HCT116 (cell line): Measurements from ENCODE around the gene ACOXL. TPM values are rescaled to one million over a fixed set of nuclear protein-coding genes. Genes with fewer than 3 reads are reported as not detected.

Source experiments
- ATAC-seq: fragments of 200-7000 bp; cut with Tn5 transposase; 2 replicates; pipeline ENCODE4 v1.9.1; 2020; ENCODE audit warnings: mild to moderate bottlenecking, moderate library complexity
- BruUV-seq: library from RNA; stranded (reverse); fragments of 400-500 nt; replicated peaks from 2 replicates; lab custom pipeline; 2021; lab: Mats Ljungman, UMichigan
- CTCF ChIA-PET: fragments of 300-600 bp; sonication (Branson Sonifier 250); formaldehyde crosslinking; loops from one replicate; lab custom pipeline; 2021; ENCODE audit warnings: antibody characterized with exemption; lab: Charles Lee
- POLR2A ChIA-PET: fragments of 300-600, 350-600 bp; sonication (Branson Sonifier 250); formaldehyde crosslinking; loops from one replicate; lab custom pipeline; 2021; ENCODE audit warnings: antibody characterized with exemption; lab: Charles Lee
- RAD21 ChIA-PET, 2 experiments: fragments of 300-600 bp; sonication (Branson Sonifier 250); formaldehyde crosslinking; loops; one replicate each; lab custom pipeline; 2023; ENCODE audit warnings: low total read pairs in 2 of 2; ENCODE audit not compliant: uncharacterized antibody in 2 of 2, unreplicated experiment in 2 of 2, low non-redundant PET in 1 of 2; lab: Charles Lee
- DNase-seq: peaks from one replicate; pipeline ENCODE4 v3.0.0-alpha.2; 2010; ENCODE audit warnings: low read depth, low spot score
- H2AFZ ChIP-seq: fragments of 200-600 bp; shearing (Covaris generic), sonication (generic); 2 replicates; pipeline ENCODE4 v1.6.1; 2017; ENCODE audit warnings: low read depth, mixed run types, mixed read lengths, antibody characterized with exemption, low read length; ENCODE audit not compliant: poor library complexity, severe bottlenecking
- H3K27ac ChIP-seq: 2 replicates; pipeline ENCODE4 v1.5.1; 2012; ENCODE audit warnings: low read depth, low read length
- H3K27me3 ChIP-seq: fragments of 200-600 bp; sonication (generic); 2 replicates; pipeline ENCODE4 v1.6.1; 2016; ENCODE audit warnings: mixed run types, low read length, mixed read lengths; ENCODE audit not compliant: insufficient read depth
- H3K36me3 ChIP-seq, 2 experiments: fragments of 200-500 bp in 1 of 2; fragments of 200-600 bp in 1 of 2; sonication (Bioruptor generic) in 1 of 2; sonication (generic) in 1 of 2; 2 replicates each; pipeline versions ENCODE4 v1.5.1 to v1.6.1; 2014 to 2016; ENCODE audit warnings: low read length in 2 of 2, inconsistent platforms in 1 of 2, mixed read lengths in 1 of 2, mixed run types in 1 of 2; ENCODE audit not compliant: insufficient read depth in 2 of 2, control insufficient read depth in 1 of 2
- H3K4me1 ChIP-seq, 2 experiments: fragments of 200-600 bp in 1 of 2; sonication (generic) in 1 of 2; 2 replicates each; pipeline versions ENCODE4 v1.5.1 to v1.6.1; 2012 to 2017; ENCODE audit warnings: low read length in 2 of 2, inconsistent platforms in 1 of 2, mild to moderate bottlenecking in 1 of 2, mixed read lengths in 1 of 2, mixed run types in 1 of 2, moderate library complexity in 1 of 2; ENCODE audit not compliant: insufficient read depth in 2 of 2, control insufficient read depth in 1 of 2
- H3K4me2 ChIP-seq: fragments of 200-600 bp; sonication (generic); 2 replicates; pipeline ENCODE4 v1.6.1; 2017; ENCODE audit warnings: mixed run types, low read length, mixed read lengths
- H3K4me3 ChIP-seq, 2 experiments: fragments of 200-600 bp in 1 of 2; sonication (generic) in 1 of 2; replicated peaks in 1 of 2; 2 replicates each; pipeline ENCODE4 v1.5.1; 2011 to 2016; ENCODE audit warnings: low read length in 2 of 2, control low read depth in 1 of 2, low read depth in 1 of 2, mild to moderate bottlenecking in 1 of 2, mixed read lengths in 1 of 2, mixed run types in 1 of 2
- H3K79me2 ChIP-seq: fragments of 200-600 bp; sonication (generic); 2 replicates; pipeline ENCODE4 v1.6.1; 2017; ENCODE audit warnings: mild to moderate bottlenecking, mixed run types, low read length, moderate library complexity, mixed read lengths; ENCODE audit not compliant: insufficient read depth
- H3K9ac ChIP-seq: fragments of 200-600 bp; sonication (generic); 2 replicates; pipeline ENCODE4 v1.6.1; 2016; ENCODE audit warnings: low read length, mixed read lengths
- H3K9me2 ChIP-seq: fragments of 200-600 bp; sonication (generic), shearing (Covaris generic); 2 replicates; pipeline ENCODE4 v1.6.1; 2017; ENCODE audit warnings: mixed run types, mild to moderate bottlenecking, moderate library complexity; ENCODE audit not compliant: insufficient read depth
- H3K9me3 ChIP-seq, 2 experiments: fragments of 200-500 bp in 1 of 2; fragments of 200-600 bp in 1 of 2; sonication (Bioruptor generic) in 1 of 2; sonication (generic) in 1 of 2; 2 replicates each; pipeline ENCODE4 v1.6.1; 2014 to 2017; ENCODE audit warnings: low read length in 2 of 2, mixed read lengths in 2 of 2, inconsistent platforms in 1 of 2, low read depth in 1 of 2, mild to moderate bottlenecking in 1 of 2, mixed run types in 1 of 2, moderate library complexity in 1 of 2; ENCODE audit not compliant: control insufficient read depth in 1 of 2, insufficient read depth in 1 of 2
- H4K20me1 ChIP-seq: fragments of 200-600 bp; sonication (generic), shearing (Covaris generic); 2 replicates; pipeline ENCODE4 v1.6.1; 2017; ENCODE audit warnings: mixed run types, mild to moderate bottlenecking, moderate library complexity; ENCODE audit not compliant: insufficient read depth
- CEBPB ChIP-seq: IDR thresholded peaks from 2 replicates; pipeline ENCODE4 v1.6.1; 2012; ENCODE audit warnings: low read depth
- EZH2phosphoT487 ChIP-seq: fragments of 200-600 bp; IDR thresholded peaks from 2 replicates; pipeline ENCODE4 v1.6.1; 2018; ENCODE audit warnings: antibody characterized with exemption, borderline replicate concordance
- REST ChIP-seq: IDR thresholded peaks from 2 replicates; pipeline ENCODE4 v1.6.1; 2012; ENCODE audit warnings: low read depth
- SIN3A ChIP-seq: IDR thresholded peaks from 2 replicates; pipeline ENCODE4 v1.6.1; 2012; ENCODE audit warnings: low read depth
- YY1 ChIP-seq: IDR thresholded peaks from 2 replicates; pipeline ENCODE4 v1.6.1; 2011; ENCODE audit warnings: low read length, low read depth, moderate library complexity, mild to moderate bottlenecking; ENCODE audit not compliant: insufficient replicate concordance; ENCODE audit errors: extremely low read depth
- intact Hi-C: fragments of 100-400 bp; cut with micrococcal nuclease; formaldehyde crosslinking; loops from 2 replicates; pipeline ENCODE4 v1.10.0; 2022
- total RNA-seq: library from RNA; stranded (reverse); gene quantifications from one replicate; pipeline ENCODE4 v1.2.1, GENCODE V29; 2021; ENCODE audit not compliant: unreplicated experiment

ACOXL gene
- total RNA-seq, 1 experiment from 2014 or later, result 5.5 TPM

- H3K27ac ChIP-seq, result no peak overlapping the region
- H2AFZ ChIP-seq, result no peak overlapping the region
- no peaks in the 10 kb centered on the region for H3K79me2 ChIP-seq
- no peak overlapping the region for H3K4me3 ChIP-seq
- POLR2A ChIA-PET, result no interaction called here
- H3K4me1 ChIP-seq, result peaks cover 0 to 5% of the 10 kb centered on the region in 2 experiments; a peak in 2 of 4 replicates
- no peak overlapping the region for H3K4me2 ChIP-seq
- BruUV-seq, result no TSS peak
- H4K20me1 ChIP-seq, result no peaks in the 10 kb centered on the region
- CTCF ChIA-PET, result no interaction called here
- no peaks in the 10 kb centered on the region for H3K9me2 ChIP-seq
- RAD21 ChIA-PET, result no interaction called here
- TF ChIP-seq CEBPB, result no peak
- no peak for TF ChIP-seq EZH2phosphoT487
- TF ChIP-seq SIN3A, result no peak
- TF ChIP-seq YY1, result no peak
- TF ChIP-seq REST, result no peak
- TF ChIP-seq, all 23 proteins: peak for 0
- ATAC-seq, result no peak
- DNase-seq, result no peak
- Histone ChIP-seq H3K27me3 (no peaks in the 10 kb centered on the region), H3K36me3 (no peaks in the 10 kb centered on the region), H3K9me3 (no peaks in the 10 kb centered on the region), H3K9ac (no peak overlapping the region)
- intact Hi-C loops, result no loop called here
Observed at GRCh38 chr2:110852541-110853263, 120.3 kb downstream of the ACOXL start.
